GM12873 (cell line): ENCODE measurements around the gene MAP3K13.

ENCODE experiments used
- CTCF ChIP-seq: IDR thresholded peaks from 2 replicates; pipeline ENCODE4 v1.5.1; 2012; ENCODE audit warnings: low read depth, mild to moderate bottlenecking, moderate library complexity, low read length, control low read depth; ENCODE audit not compliant: insufficient read depth; ENCODE audit errors: missing control alignments

The MAP3K13 gene

DNA sequence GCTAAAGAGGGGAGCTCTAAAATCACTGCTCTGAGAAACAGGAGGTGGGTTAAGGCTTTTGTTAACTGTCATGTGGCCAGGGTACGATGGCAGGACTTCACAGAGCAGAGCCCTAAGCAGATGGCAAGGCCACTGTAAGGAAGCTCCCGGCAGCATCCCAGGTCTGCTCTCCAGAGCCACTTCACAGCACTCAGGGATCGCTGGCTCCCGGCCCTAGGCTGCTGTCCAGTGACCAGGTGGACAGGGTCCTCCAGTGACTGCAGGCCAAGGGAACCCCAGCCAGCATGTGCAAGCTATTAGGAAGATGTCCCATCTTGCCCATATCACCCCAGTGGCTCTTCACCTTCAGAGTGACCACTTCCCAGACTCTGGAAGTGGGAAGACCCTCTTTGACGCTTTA lies 125.5 kb downstream of the MAP3K13 start:
- TF ChIP-seq CTCF = no peak

DNA sequence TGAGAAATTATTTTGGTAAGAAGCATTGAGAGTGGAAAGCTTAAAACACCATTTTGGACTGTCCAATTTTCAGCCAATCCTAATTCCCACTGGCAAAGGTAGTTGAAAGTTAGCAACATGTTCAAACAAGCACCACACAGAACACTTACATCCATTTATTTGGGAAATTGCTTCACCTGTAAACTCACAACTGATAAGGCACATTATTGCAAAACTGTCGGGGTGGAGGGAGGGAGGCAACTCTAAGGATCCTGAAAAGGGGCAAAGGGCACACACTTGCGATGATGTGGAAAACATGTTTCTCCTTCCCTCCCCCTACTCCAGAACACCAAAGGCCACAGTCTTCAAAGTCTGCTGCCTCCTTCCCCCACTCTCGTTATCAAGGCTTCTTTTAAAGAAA lies 126.5 kb downstream of the MAP3K13 start:
- no peak for TF ChIP-seq CTCF

DNA sequence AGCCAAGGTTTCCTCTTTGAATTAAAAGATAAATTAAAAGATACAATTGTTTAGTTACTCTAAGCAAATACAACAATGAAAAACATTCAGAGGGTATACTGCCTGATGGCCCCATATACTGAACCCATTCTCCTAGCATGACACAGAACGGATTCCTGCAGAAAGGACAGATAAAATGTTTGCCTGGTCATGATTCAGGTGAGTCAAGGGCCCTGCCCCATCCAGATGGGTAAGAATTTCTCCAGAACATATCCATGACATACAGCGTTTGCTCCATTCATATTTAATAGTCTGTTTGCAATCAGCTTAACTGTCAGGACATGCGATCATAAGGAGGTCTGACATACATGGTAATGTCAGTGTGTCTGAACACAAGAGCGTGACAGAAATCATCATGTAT lies 127.3 kb downstream of the MAP3K13 start:
- no peak for TF ChIP-seq CTCF

DNA sequence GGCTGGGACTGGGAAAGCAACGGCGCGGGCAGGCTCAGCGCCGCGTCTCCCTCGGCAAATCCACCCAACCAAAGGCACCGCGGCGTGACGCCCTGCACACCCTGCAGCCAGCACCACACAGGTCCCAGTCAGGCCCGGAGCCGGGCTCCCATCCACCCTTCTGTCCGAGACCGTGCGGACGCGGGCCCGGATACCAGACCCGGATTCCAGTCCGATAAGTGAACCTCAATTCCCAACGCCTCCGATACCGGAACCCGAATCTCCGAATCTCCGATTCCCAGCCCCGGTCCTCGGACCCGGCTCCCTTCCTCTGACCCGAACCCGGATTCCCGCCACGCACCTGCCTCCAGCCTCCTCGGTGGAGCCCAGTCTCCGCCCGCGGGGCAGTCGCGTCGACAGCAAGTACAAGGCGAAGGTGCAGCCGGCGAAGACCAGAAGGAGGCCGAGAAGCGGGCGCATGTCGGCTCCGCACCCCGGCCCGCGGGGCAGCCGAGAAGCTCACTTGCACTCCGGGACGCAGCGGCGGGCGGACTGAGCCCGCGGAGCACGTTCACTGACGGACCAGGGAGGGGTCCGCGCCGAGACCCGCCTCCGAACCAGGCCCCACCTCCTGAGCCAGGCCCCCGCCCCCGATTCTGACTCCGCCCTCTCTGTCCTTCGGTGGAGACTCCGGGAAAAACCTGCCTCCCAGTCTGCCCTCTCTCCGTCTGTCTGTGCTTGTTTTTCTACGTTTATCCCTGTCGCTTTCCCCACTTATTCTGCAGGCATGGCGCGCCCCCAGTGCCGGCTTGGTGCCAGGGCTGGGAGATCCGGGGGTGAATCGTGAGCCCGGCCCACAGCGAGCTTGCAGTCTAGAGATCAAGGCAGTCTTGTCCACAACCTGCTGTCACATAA lies 135.8 kb downstream of the MAP3K13 start, which contains the start of gene TMEM41A:
TSS of gene TMEM41A (minus strand) at position 533 of the 894 bp plus-strand sequence. CDS start at position 459, 74 bp downstream.
- no peak for TF ChIP-seq CTCF

DNA sequence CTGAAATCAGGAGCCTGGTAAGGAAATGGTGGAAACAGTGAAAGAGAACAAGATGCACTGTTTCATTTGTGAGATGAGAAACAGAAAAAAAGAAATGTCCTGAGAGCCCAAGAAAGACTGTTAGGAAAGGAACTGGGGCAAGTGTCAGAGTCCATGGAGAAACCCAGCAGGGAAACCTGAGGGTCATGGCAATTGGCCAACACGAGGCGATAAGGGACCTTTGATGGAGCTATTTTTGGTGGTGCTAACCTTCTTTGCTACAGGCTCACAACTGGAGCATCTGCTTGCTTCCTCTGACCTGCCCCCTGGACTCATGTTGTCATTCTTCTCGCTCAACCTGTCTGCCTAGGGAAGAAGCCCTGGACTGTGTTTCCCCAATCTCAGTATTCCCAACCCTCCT lies 140.1 kb downstream of the MAP3K13 start:
- TF ChIP-seq CTCF = no peak

GRCh38 chr3:185503521-185503920 lies 140.6 kb downstream of the MAP3K13 start:
- TF ChIP-seq CTCF = no peak

DNA sequence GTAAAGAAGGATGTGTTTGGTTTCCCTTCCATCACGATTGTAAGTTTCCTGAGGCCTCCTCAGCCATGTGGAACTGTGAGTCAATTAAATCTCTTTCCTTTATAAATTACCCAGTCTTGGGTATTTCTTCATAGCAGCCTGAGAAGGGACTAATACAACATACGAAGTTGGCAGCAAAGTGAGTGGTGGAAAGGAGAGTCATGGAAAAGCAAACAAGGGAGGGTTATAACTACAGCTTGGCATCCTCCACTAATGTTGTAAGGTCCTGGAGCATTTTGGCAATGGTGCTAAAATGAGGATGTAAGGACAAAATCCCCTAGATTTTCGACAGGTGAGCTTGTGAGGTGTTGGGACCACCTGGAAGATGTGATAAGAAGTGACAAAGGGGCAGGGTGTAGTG lies 141.7 kb downstream of the MAP3K13 start:
- no peak for TF ChIP-seq CTCF
